Rectal smooth muscle tissue (tissue), 1 donor: Measurements from ENCODE around the gene ACD.
A peak's percentile ranks its signal among the peaks of the same experiment; 100 is the strongest.

Experiments
- H3K27ac ChIP-seq: one replicate; pipeline ENCODE4 v1.7.0; 2013; ENCODE audit warnings: low read depth, low read length, inconsistent platforms
- H3K27me3 ChIP-seq: one replicate; pipeline ENCODE4 v1.7.0; 2013; ENCODE audit warnings: low read length; ENCODE audit not compliant: control insufficient read depth, insufficient read depth
- H3K36me3 ChIP-seq: one replicate; pipeline ENCODE4 v1.7.0; 2013; ENCODE audit warnings: low read length; ENCODE audit not compliant: control insufficient read depth, insufficient read depth
- H3K4me1 ChIP-seq: one replicate; pipeline ENCODE4 v1.7.0; 2013; ENCODE audit warnings: low read length; ENCODE audit not compliant: control insufficient read depth, insufficient read depth
- H3K4me3 ChIP-seq: one replicate; pipeline ENCODE4 v1.7.0; 2013; ENCODE audit warnings: low read length
- H3K9ac ChIP-seq: one replicate; pipeline ENCODE4 v1.7.0; 2013; ENCODE audit warnings: low read length

The ACD gene

DNA sequence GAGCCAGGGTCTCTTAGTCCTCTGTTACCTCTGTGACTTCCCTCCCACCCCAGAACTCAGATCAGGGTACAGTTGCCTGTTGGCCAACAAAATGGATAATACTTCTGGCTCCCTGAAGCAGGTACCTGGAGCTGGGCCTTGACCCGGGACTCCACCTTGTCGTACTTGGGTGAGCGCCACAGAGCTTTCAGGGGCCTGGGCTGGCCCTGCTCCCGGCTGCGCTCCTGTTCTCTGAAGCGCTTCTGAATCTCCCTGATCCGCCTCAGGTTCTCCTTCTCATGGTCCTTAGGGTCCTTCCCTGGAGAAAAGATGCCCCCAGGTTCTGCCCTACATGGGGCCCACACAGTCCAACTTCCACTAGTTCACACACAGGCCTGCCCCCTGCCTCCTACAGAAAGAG is 4.8 kb upstream of the ACD start:
- H3K4me1 ChIP-seq = peaks cover 25% of the 10 kb centered on the region
- no peak overlapping the region for H3K27ac ChIP-seq
- H3K36me3 ChIP-seq = no peaks in the 10 kb centered on the region
- H3K9ac ChIP-seq = no peak overlapping the region
- no peak overlapping the region for H3K4me3 ChIP-seq
- H3K27me3 ChIP-seq = no peaks in the 10 kb centered on the region

DNA sequence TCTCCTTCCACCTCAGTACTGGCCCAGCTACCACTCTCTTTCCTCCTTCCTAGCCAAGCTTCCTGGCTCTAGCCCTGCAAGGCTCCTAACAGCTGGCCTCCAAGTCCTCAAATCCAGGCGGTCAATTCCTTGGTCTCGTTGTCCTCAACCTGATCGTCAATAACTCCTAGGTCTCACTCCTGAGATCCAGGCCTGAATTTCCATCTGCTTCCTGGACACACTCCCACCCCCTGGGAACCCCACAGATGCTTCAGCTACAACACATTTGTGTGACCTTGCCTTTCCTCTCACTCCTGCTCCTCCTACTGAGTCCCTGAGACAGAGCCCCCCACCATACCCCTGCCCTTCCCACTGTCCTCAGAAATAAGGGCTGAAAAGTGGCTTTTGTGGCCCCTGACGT is 4.2 kb upstream of the ACD start:
- Histone ChIP-seq H3K27ac (no peak overlapping the region), H3K9ac (no peak overlapping the region), H3K27me3 (no peaks in the 10 kb centered on the region), H3K4me1 (peaks cover 26% of the 10 kb centered on the region), H3K4me3 (no peak overlapping the region), H3K36me3 (no peaks in the 10 kb centered on the region)

- H3K9ac ChIP-seq = no peak overlapping the region
- no peak overlapping the region for H3K27ac ChIP-seq
- no peaks in the 10 kb centered on the region for H3K36me3 ChIP-seq
- no peaks in the 10 kb centered on the region for H3K27me3 ChIP-seq
- H3K4me3 ChIP-seq = no peak overlapping the region
- H3K4me1 ChIP-seq = peaks cover 30% of the 10 kb centered on the region
These were observed 3.8 kb upstream of the ACD start for GRCh38 chr16:67663877-67664222.

DNA sequence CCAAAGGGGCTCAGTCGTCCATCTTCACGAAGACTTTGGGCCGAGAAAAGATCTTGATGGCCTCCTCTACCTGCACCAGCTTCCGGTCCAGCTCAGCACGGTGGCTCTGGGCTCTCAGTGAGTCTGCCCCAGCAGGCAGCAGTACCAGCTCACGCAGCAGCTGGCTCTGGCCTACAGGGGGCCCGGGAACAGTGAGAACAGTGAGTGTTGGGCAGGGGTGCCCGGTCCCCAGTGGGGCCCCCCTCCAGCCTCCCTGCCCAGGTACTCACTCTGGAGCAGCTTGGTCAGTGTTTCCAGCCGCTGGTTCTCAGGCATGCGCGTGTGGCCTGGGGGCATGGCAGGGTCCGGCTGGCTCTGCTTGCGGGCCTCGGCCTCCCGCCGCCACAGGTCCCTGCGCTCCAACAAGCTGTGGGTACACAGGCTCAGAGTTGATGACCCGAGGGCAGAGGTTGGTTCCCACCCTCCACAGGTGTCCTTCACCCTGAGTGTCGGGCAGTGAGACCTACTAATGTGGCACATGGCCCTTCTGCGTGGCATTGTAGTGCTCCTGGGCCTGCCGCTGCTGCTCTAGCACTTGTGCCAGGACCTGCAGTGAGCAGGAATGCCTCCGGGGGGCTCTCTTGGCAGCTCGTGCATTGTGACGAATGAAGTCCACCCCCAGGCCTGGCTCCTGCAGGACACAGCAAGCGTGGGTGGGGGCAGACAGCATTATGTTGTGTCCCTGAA is 3.3 kb upstream of the ACD start:
- H3K4me3 ChIP-seq = no peak overlapping the region
- H3K27me3 ChIP-seq = no peaks in the 10 kb centered on the region
- H3K27ac ChIP-seq = no peak overlapping the region
- no peak overlapping the region for H3K9ac ChIP-seq
- peaks cover 31% of the 10 kb centered on the region for H3K4me1 ChIP-seq
- H3K36me3 ChIP-seq = no peaks in the 10 kb centered on the region

- Histone ChIP-seq H3K9ac (no peak overlapping the region), H3K36me3 (no peaks in the 10 kb centered on the region)
These were observed 2.6 kb upstream of the ACD start for GRCh38 chr16:67662653-67663010.

DNA sequence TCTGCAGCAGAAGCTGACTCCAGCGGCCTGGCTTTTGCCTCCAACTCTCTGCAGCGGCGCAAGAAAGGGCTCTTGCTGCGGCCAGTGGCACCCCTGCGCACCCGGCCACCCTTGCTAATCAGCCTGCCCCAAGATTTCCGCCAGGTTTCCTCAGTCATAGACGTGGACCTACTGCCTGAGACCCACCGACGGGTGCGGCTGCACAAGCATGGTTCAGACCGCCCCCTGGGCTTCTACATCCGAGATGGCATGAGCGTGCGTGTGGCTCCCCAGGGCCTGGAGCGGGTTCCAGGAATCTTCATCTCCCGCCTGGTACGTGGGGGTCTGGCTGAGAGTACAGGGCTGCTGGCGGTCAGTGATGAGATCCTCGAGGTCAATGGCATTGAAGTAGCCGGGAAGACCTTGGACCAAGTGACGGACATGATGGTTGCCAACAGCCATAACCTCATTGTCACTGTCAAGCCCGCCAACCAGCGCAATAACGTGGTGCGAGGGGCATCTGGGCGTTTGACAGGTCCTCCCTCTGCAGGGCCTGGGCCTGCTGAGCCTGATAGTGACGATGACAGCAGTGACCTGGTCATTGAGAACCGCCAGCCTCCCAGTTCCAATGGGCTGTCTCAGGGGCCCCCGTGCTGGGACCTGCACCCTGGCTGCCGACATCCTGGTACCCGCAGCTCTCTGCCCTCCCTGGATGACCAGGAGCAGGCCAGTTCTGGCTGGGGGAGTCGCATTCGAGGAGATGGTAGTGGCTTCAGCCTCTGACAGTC is 2.0 kb upstream of the ACD start:
- no peak overlapping the region for H3K4me3 ChIP-seq
- H3K27ac ChIP-seq = no peak overlapping the region
- H3K27me3 ChIP-seq = no peaks in the 10 kb centered on the region
- peaks cover 1% of the 10 kb centered on the region for H3K36me3 ChIP-seq
- peaks cover 21% of the 10 kb centered on the region for H3K4me1 ChIP-seq
- no peak overlapping the region for H3K9ac ChIP-seq

More at GRCh38 chr16:67662653-67663010, 2.6 kb upstream of the ACD start:
- Histone ChIP-seq H3K4me3 (no peak overlapping the region), H3K4me1 (peaks cover 27% of the 10 kb centered on the region), H3K27ac (no peak overlapping the region), H3K27me3 (no peaks in the 10 kb centered on the region)

DNA sequence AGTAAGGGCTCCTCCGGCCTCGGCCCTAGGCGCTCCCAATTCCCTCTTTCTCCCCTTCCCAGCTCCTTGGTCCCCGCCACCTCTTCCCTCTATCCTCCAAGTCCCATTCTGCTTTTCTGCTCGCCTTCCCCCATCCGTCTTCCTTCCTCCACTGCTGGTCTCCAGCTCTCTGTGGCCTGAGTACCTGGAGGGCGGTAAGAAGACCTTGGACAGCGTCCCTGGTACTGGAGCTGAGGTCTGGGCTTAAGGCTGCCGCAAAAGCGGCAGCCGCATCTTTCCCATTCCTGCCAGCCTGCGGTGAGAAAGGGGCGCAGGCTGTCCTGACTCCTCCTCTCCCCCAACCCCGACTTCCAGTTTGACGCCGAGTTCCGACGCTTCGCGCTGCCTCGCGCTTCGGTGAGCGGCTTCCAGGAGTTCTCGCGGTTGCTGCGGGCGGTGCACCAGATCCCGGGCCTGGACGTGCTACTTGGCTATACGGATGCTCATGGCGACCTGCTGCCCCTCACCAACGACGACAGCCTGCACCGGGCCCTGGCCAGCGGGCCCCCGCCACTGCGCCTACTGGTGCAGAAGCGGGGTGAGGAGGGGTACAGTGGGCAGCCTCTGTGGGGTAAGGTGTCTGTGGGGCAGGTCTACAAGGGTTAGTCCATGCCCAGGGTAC is 1.2 kb upstream of the ACD start:
- Histone ChIP-seq H3K36me3 (peaks cover 4% of the 10 kb centered on the region), H3K9ac (peak overlapping the region; percentile 5), H3K27me3 (no peaks in the 10 kb centered on the region), H3K27ac (peak overlapping the region; percentile 58), H3K4me3 (peak overlapping the region; percentile 98), H3K4me1 (peaks cover 19% of the 10 kb centered on the region)

- Histone ChIP-seq H3K27ac (peak within 1 kb of the TSS; percentile 90), H3K4me1 (peaks cover 14% of the 10 kb centered on the region), H3K9ac (peak within 1 kb of the TSS; percentile 46), H3K4me3 (peak within 1 kb of the TSS; percentile 98), H3K36me3 (peaks cover 4% of the 10 kb centered on the region), H3K27me3 (no peaks in the 10 kb centered on the region)
These were observed 536 bp upstream of the ACD start, which contains the start of gene PARD6A for GRCh38 chr16:67660564-67661028. PARD6A (plus strand) TSS chr16:67660960; CDS start chr16:67661039, 79 bp downstream.

- peaks cover 9% of the 10 kb centered on the region for H3K27me3 ChIP-seq
- no peak overlapping the region for H3K9ac ChIP-seq
- H3K4me3 ChIP-seq = peak overlapping the region; percentile 98
- H3K36me3 ChIP-seq = peaks cover 4% of the 10 kb centered on the region
- peaks cover 11% of the 10 kb centered on the region for H3K4me1 ChIP-seq
- no peak overlapping the region for H3K27ac ChIP-seq
These were observed 998 bp downstream of the ACD start for GRCh38 chr16:67658849-67659674.

GRCh38 chr16:67657751-67658518 is 2.1 kb downstream of the ACD start:
- no peak overlapping the region for H3K4me3 ChIP-seq
- H3K4me1 ChIP-seq = peaks cover 11% of the 10 kb centered on the region
- H3K36me3 ChIP-seq = peaks cover 4% of the 10 kb centered on the region
- no peak overlapping the region for H3K9ac ChIP-seq
- peaks cover 12% of the 10 kb centered on the region for H3K27me3 ChIP-seq
- H3K27ac ChIP-seq = no peak overlapping the region

GRCh38 chr16:67657017-67657608 is 2.9 kb downstream of the ACD start:
- H3K9ac ChIP-seq = no peak overlapping the region
- H3K4me1 ChIP-seq = peaks cover 11% of the 10 kb centered on the region
- H3K27ac ChIP-seq = no peak overlapping the region
- peaks cover 14% of the 10 kb centered on the region for H3K27me3 ChIP-seq
- H3K36me3 ChIP-seq = peaks cover 4% of the 10 kb centered on the region
- no peak overlapping the region for H3K4me3 ChIP-seq
